HL-60 (cell line): ENCODE results near the gene TRMT44.

Experiments used
- GABPA ChIP-seq: IDR thresholded peaks from 2 replicates; pipeline ENCODE4 v1.6.1; 2012; ENCODE audit warnings: low read depth
- POLR2AphosphoS5 ChIP-seq: IDR thresholded peaks from 2 replicates; pipeline ENCODE4 v1.6.1; 2012; ENCODE audit warnings: low read depth
- REST ChIP-seq: IDR thresholded peaks from 2 replicates; pipeline ENCODE4 v1.6.1; 2012; ENCODE audit warnings: low read depth; ENCODE audit not compliant: insufficient replicate concordance
- SPI1 ChIP-seq: IDR thresholded peaks from 2 replicates; pipeline ENCODE4 v1.6.1; 2012; ENCODE audit warnings: low read depth, mild to moderate bottlenecking, borderline replicate concordance
- TF ChIP-seq, protein P1 (sequence below): IDR thresholded peaks from one replicate; pipeline ENCODE4 v1.5.1; 2011; ENCODE audit warnings: low read length, control low read depth, inconsistent platforms; ENCODE audit not compliant: insufficient read depth

DNA sequence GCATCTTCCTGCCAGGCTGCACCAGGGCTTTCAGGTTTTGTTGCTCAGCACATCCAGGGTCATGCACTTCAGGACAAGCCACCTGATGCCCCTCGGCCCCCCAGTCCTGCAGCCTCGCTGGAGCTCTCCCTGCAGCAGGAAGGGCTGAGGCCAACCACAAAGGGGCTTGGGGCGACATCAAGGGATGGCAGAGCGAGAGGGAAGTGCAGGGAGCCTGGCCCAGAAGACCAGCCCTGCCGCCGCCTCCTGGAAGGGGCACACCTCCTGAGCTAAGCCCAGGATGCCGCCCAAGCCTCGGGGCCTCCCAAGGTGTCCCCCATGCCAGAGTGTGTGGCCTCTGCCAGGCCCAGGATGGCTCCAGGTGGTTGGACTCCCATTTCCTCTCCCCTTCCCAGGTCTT is 37.1 kb downstream of the TRMT44 start:
- TF ChIP-seq, protein P1, sequence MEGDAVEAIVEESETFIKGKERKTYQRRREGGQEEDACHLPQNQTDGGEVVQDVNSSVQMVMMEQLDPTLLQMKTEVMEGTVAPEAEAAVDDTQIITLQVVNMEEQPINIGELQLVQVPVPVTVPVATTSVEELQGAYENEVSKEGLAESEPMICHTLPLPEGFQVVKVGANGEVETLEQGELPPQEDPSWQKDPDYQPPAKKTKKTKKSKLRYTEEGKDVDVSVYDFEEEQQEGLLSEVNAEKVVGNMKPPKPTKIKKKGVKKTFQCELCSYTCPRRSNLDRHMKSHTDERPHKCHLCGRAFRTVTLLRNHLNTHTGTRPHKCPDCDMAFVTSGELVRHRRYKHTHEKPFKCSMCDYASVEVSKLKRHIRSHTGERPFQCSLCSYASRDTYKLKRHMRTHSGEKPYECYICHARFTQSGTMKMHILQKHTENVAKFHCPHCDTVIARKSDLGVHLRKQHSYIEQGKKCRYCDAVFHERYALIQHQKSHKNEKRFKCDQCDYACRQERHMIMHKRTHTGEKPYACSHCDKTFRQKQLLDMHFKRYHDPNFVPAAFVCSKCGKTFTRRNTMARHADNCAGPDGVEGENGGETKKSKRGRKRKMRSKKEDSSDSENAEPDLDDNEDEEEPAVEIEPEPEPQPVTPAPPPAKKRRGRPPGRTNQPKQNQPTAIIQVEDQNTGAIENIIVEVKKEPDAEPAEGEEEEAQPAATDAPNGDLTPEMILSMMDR, result no peak
- TF ChIP-seq REST (no peak), POLR2AphosphoS5 (no peak), SPI1 (no peak), GABPA (no peak)
